GM12878 (cell line): ENCODE data around the gene PDE11A. TPM values are rescaled to one million over a fixed set of nuclear protein-coding genes. Genes with fewer than 3 reads are reported as not detected.

Source experiments
- ATAC-seq: fragments of 200-7000 bp; cut with Tn5 transposase; 3 replicates; pipeline ENCODE4 v1.9.1; 2020; ENCODE audit warnings: mild to moderate bottlenecking, moderate library complexity
- BruUV-seq: library from RNA; stranded (reverse); fragments of 400-500 nt; replicated peaks from 2 replicates; lab custom pipeline; 2021; lab: Mats Ljungman, UMichigan
- CTCF ChIA-PET: fragments of 300-600 bp; sonication (Branson Sonifier 250); formaldehyde crosslinking; extraction: SDS; loops from one replicate; lab custom pipeline; 2021; ENCODE audit warnings: inconsistent platforms; lab: Yijun Ruan, JAX
- POLR2A ChIA-PET: fragments of 350-600 bp; formaldehyde crosslinking; extraction: SDS; loops from one replicate; lab custom pipeline; 2021; ENCODE audit warnings: inconsistent platforms; lab: Charles Lee
- RAD21 ChIA-PET: fragments of 300-600 bp; sonication (Branson Sonifier 250); formaldehyde crosslinking; loops from one replicate; lab custom pipeline; 2023; ENCODE audit warnings: antibody characterized with exemption; ENCODE audit not compliant: unreplicated experiment; lab: Charles Lee
- SMC1A ChIA-PET: fragments of 300-600 bp; sonication (Branson Sonifier 250); formaldehyde crosslinking; loops from one replicate; lab custom pipeline; 2023; ENCODE audit not compliant: unreplicated experiment, uncharacterized antibody; lab: Charles Lee
- DNase-seq: peaks from one replicate; pipeline ENCODE4 v3.0.0-alpha.2; 2011; ENCODE audit warnings: low read depth, low spot score
- FAIRE-seq: peaks from 3 replicates; lab custom pipeline; 2011; peaks lifted over from hg19 to GRCh38; lab: Jason Lieb, UNC
- H2AFZ ChIP-seq: 2 replicates; pipeline ENCODE4 v1.6.0; 2011; ENCODE audit warnings: low read depth, low read length, control low read depth; ENCODE audit not compliant: control insufficient read depth
- H3K27ac ChIP-seq: 2 replicates; pipeline ENCODE4 v1.5.1; 2011; ENCODE audit warnings: control low read depth; ENCODE audit not compliant: control insufficient read depth, insufficient read depth
- H3K27me3 ChIP-seq, 2 experiments: replicated peaks in 1 of 2; 2 replicates each; pipeline versions ENCODE4 v1.6.0 to v1.6.1; 2011; ENCODE audit warnings: low read length in 1 of 2; ENCODE audit not compliant: control insufficient read depth in 2 of 2, insufficient read depth in 2 of 2
- H3K36me3 ChIP-seq, 2 experiments: 2 replicates each; pipeline ENCODE4 v1.5.1; 2011; ENCODE audit warnings: low read length in 1 of 2; ENCODE audit not compliant: control insufficient read depth in 2 of 2, insufficient read depth in 2 of 2
- H3K4me1 ChIP-seq: 2 replicates; pipeline ENCODE4 v1.6.1; 2011; ENCODE audit warnings: mild to moderate bottlenecking, low read length, moderate library complexity, mixed read lengths; ENCODE audit not compliant: control insufficient read depth, insufficient read depth
- H3K4me2 ChIP-seq: 2 replicates; pipeline ENCODE4 v1.6.0; 2011; ENCODE audit warnings: control low read depth; ENCODE audit not compliant: control insufficient read depth, insufficient read depth
- H3K4me3 ChIP-seq: fragments of 200-600 bp; sonication (generic); 2 replicates; pipeline ENCODE4 v1.5.1; 2016
- H3K79me2 ChIP-seq: 2 replicates; pipeline ENCODE4 v1.6.0; 2011; ENCODE audit warnings: low read length; ENCODE audit not compliant: control insufficient read depth, insufficient read depth
- H3K9ac ChIP-seq: 2 replicates; pipeline ENCODE4 v1.8.0; 2011; ENCODE audit warnings: low read length, control low read depth, mixed read lengths; ENCODE audit not compliant: control insufficient read depth, insufficient read depth
- H3K9me3 ChIP-seq: replicated peaks from 3 replicates; pipeline ENCODE4 v1.5.1; 2011; ENCODE audit warnings: mild to moderate bottlenecking, low read length; ENCODE audit not compliant: control insufficient read depth, insufficient read depth
- H4K20me1 ChIP-seq: 2 replicates; pipeline ENCODE4 v1.6.0; 2011; ENCODE audit not compliant: control insufficient read depth, insufficient read depth
- BRCA1 ChIP-seq: IDR thresholded peaks from 2 replicates; pipeline ENCODE4 v1.6.1; 2011; ENCODE audit warnings: low read depth, low read length, improper control_type of control experiment
- CBFB ChIP-seq: IDR thresholded peaks from 2 replicates; pipeline ENCODE4 v1.6.1; 2016; ENCODE audit warnings: antibody characterized with exemption, low read depth
- HDGF ChIP-seq: fragments of 450-650 bp; IDR thresholded peaks from 2 replicates; pipeline ENCODE4 v1.6.1; 2016; ENCODE audit warnings: antibody characterized with exemption
- MEF2A ChIP-seq: IDR thresholded peaks from 2 replicates; pipeline ENCODE4 v1.6.1; 2011; ENCODE audit warnings: low read depth, mild to moderate bottlenecking, low read length, moderate library complexity; ENCODE audit not compliant: insufficient read depth
- NRF1 ChIP-seq: conservative IDR thresholded peaks from 2 replicates; pipeline ENCODE4 v1.6.1; 2011; ENCODE audit warnings: mild to moderate bottlenecking, low read depth, low read length, improper control_type of control experiment
- RBBP5 ChIP-seq: fragments of 200-600 bp; sonication (generic); conservative IDR thresholded peaks from 2 replicates; pipeline ENCODE4 v1.6.1; 2016
- WGBS: methylation state at CpG from one replicate; pipeline ENCODE4 v1.1.6; 2016; ENCODE audit warnings: low lambda C conversion rate; ENCODE audit not compliant: insufficient replicate concordance, insufficient coverage; ENCODE audit errors: missing lambda C conversion rate; 5-methylcytosine and 5-hydroxymethylcytosine counted together
- in situ Hi-C: fragments of 300-500 bp; cut with MboI; formaldehyde crosslinking; loops from 9 replicates; pipeline ENCODE4 v1.14.3; 2018; ENCODE audit warnings: mixed read lengths
- intact Hi-C: fragments of 100-400 bp; cut with micrococcal nuclease; formaldehyde crosslinking; loops from one replicate; pipeline ENCODE4 v1.14.2; 2022; ENCODE audit not compliant: unreplicated experiment
- polyA plus RNA-seq, 11 experiments: library from polyadenylated mRNA; depleted of rRNA in 4 of 11; unstranded in 6 of 11; stranded (reverse) in 5 of 11; fragments of >200 nt; fragmentation: Nextera tagmentation in 4 of 11; fragmentation: Illumina TruSeq in 1 of 11; extraction: Ambion mirVana in 4 of 11; extraction: Trizol in 1 of 11; gene quantifications; 1 replicate in 1 of 11; 2 replicates in 10 of 11; pipeline versions ENCODE4 v1.2.1 to v1.2.3, GENCODE V29; 2011 to 2016; ENCODE audit warnings: inconsistent platforms in 2 of 11, missing spikeins in 2 of 11, low read depth in 1 of 11
- total RNA-seq, 4 experiments: library from RNA; depleted of rRNA in 3 of 4; stranded (reverse); fragments of >200 nt in 3 of 4; fragmentation: Illumina TruSeq in 1 of 4; extraction: Trizol in 1 of 4; gene quantifications; 2 replicates each; pipeline versions ENCODE4 v1.2.1 to v1.2.3, GENCODE V29; 2013 to 2021
- TF ChIP-seq, protein P1 (sequence below): fragments of 450-650 bp; IDR thresholded peaks from 2 replicates; pipeline ENCODE4 v1.6.1; 2016; ENCODE audit warnings: mild to moderate bottlenecking
- TF ChIP-seq, protein P2 (sequence below): fragments of 450-650 bp; IDR thresholded peaks from 2 replicates; pipeline ENCODE4 v1.6.1; 2018; ENCODE audit warnings: mild to moderate bottlenecking, low read depth, moderate library complexity; ENCODE audit not compliant: partially characterized antibody
- TF ChIP-seq, protein P3 (sequence below): fragments of 450-650 bp; formaldehyde crosslinking; IDR thresholded peaks from 2 replicates; pipeline ENCODE4 v1.4.0; 2020; ENCODE audit warnings: mild to moderate bottlenecking, moderate library complexity
- TF ChIP-seq, protein P4 (sequence below): IDR thresholded peaks from 2 replicates; pipeline ENCODE4 v1.6.1; 2012; ENCODE audit warnings: low read depth, low read length, improper control_type of control experiment
- TF ChIP-seq, protein P5 (sequence below), 3 experiments: IDR thresholded peaks in 2 of 3; conservative IDR thresholded peaks in 1 of 3; 2 replicates each; pipeline ENCODE4 v1.5.1; 2011; ENCODE audit warnings: low read depth in 3 of 3, low read length in 3 of 3, mild to moderate bottlenecking in 3 of 3, control low read depth in 2 of 3, moderate library complexity in 2 of 3, inconsistent platforms in 1 of 3, mixed read lengths in 1 of 3; ENCODE audit not compliant: control insufficient read depth in 2 of 3, insufficient read depth in 1 of 3; ENCODE audit errors: extremely low read depth in 1 of 3

The PDE11A gene
- total and polyA plus RNA-seq, 10 of the 15 experiments (the other 5 are each of a cell fraction or from before 2014, with no cell fraction given) = 0.01 to 0.17 (median 0.06) TPM; not detected in 5

DNA sequence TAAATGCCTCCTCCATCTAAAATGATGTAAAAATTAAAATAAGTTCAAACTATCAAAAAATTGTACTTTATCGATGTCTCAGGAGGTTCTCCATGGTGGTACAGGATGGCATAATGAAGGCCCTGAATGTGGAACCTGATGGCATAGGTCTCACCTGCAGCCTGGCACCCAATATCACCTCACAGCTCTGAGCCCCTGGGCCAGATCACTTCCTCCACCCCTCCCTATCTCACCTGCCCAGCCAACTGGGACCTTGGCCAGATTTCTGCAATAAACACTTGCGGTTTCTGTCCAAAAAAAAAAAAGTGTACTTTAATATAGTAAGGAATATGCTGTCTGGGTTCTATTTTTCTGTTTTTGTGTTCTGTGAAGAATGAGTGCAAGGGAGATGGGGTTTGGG lies 33.0 kb upstream of the PDE11A start:
- in situ Hi-C loops = no loop called here
- Histone ChIP-seq H3K9ac (no peak overlapping the region), H3K9me3 (no peaks in the 10 kb centered on the region), H3K4me3 (no peak overlapping the region), H3K4me1 (no peaks in the 10 kb centered on the region), H3K36me3 (no peaks in the 10 kb centered on the region), H2AFZ (no peak overlapping the region), H4K20me1 (no peaks in the 10 kb centered on the region), H3K27ac (no peak overlapping the region), H3K27me3 (no peaks in the 10 kb centered on the region; a peak in 1 of 4 replicates), H3K79me2 (no peaks in the 10 kb centered on the region)
- intact Hi-C loops = no loop called here
- WGBS = 29% methylated on average over 2 of the region's 2 CpGs
- FAIRE-seq (no peak), ATAC-seq (no peak)
- TF ChIP-seq, protein P1, sequence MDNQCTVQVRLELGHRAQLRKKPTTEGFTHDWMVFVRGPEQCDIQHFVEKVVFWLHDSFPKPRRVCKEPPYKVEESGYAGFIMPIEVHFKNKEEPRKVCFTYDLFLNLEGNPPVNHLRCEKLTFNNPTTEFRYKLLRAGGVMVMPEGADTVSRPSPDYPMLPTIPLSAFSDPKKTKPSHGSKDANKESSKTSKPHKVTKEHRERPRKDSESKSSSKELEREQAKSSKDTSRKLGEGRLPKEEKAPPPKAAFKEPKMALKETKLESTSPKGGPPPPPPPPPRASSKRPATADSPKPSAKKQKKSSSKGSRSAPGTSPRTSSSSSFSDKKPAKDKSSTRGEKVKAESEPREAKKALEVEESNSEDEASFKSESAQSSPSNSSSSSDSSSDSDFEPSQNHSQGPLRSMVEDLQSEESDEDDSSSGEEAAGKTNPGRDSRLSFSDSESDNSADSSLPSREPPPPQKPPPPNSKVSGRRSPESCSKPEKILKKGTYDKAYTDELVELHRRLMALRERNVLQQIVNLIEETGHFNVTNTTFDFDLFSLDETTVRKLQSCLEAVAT = no peak
- TF ChIP-seq HDGF = no peak
- TF ChIP-seq, protein P2, sequence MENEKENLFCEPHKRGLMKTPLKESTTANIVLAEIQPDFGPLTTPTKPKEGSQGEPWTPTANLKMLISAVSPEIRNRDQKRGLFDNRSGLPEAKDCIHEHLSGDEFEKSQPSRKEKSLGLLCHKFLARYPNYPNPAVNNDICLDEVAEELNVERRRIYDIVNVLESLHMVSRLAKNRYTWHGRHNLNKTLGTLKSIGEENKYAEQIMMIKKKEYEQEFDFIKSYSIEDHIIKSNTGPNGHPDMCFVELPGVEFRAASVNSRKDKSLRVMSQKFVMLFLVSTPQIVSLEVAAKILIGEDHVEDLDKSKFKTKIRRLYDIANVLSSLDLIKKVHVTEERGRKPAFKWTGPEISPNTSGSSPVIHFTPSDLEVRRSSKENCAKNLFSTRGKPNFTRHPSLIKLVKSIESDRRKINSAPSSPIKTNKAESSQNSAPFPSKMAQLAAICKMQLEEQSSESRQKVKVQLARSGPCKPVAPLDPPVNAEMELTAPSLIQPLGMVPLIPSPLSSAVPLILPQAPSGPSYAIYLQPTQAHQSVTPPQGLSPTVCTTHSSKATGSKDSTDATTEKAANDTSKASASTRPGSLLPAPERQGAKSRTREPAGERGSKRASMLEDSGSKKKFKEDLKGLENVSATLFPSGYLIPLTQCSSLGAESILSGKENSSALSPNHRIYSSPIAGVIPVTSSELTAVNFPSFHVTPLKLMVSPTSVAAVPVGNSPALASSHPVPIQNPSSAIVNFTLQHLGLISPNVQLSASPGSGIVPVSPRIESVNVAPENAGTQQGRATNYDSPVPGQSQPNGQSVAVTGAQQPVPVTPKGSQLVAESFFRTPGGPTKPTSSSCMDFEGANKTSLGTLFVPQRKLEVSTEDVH = no peak
- TF ChIP-seq CBFB = no peak
- no peak for TF ChIP-seq NRF1
- no peak for TF ChIP-seq MEF2A
- TF ChIP-seq, protein P3, sequence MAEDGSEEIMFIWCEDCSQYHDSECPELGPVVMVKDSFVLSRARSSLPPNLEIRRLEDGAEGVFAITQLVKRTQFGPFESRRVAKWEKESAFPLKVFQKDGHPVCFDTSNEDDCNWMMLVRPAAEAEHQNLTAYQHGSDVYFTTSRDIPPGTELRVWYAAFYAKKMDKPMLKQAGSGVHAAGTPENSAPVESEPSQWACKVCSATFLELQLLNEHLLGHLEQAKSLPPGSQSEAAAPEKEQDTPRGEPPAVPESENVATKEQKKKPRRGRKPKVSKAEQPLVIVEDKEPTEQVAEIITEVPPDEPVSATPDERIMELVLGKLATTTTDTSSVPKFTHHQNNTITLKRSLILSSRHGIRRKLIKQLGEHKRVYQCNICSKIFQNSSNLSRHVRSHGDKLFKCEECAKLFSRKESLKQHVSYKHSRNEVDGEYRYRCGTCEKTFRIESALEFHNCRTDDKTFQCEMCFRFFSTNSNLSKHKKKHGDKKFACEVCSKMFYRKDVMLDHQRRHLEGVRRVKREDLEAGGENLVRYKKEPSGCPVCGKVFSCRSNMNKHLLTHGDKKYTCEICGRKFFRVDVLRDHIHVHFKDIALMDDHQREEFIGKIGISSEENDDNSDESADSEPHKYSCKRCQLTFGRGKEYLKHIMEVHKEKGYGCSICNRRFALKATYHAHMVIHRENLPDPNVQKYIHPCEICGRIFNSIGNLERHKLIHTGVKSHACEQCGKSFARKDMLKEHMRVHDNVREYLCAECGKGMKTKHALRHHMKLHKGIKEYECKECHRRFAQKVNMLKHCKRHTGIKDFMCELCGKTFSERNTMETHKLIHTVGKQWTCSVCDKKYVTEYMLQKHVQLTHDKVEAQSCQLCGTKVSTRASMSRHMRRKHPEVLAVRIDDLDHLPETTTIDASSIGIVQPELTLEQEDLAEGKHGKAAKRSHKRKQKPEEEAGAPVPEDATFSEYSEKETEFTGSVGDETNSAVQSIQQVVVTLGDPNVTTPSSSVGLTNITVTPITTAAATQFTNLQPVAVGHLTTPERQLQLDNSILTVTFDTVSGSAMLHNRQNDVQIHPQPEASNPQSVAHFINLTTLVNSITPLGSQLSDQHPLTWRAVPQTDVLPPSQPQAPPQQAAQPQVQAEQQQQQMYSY = no peak
- TF ChIP-seq, protein P4, sequence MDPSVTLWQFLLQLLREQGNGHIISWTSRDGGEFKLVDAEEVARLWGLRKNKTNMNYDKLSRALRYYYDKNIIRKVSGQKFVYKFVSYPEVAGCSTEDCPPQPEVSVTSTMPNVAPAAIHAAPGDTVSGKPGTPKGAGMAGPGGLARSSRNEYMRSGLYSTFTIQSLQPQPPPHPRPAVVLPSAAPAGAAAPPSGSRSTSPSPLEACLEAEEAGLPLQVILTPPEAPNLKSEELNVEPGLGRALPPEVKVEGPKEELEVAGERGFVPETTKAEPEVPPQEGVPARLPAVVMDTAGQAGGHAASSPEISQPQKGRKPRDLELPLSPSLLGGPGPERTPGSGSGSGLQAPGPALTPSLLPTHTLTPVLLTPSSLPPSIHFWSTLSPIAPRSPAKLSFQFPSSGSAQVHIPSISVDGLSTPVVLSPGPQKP = no peak
- TF ChIP-seq, protein P5, sequence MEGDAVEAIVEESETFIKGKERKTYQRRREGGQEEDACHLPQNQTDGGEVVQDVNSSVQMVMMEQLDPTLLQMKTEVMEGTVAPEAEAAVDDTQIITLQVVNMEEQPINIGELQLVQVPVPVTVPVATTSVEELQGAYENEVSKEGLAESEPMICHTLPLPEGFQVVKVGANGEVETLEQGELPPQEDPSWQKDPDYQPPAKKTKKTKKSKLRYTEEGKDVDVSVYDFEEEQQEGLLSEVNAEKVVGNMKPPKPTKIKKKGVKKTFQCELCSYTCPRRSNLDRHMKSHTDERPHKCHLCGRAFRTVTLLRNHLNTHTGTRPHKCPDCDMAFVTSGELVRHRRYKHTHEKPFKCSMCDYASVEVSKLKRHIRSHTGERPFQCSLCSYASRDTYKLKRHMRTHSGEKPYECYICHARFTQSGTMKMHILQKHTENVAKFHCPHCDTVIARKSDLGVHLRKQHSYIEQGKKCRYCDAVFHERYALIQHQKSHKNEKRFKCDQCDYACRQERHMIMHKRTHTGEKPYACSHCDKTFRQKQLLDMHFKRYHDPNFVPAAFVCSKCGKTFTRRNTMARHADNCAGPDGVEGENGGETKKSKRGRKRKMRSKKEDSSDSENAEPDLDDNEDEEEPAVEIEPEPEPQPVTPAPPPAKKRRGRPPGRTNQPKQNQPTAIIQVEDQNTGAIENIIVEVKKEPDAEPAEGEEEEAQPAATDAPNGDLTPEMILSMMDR (IDR thresholded peaks at IDR 0.05 in 2 of 3, conservative IDR thresholded peaks at IDR 0.05 in 1 of 3; ENCODE audit: control insufficient read depth in 2 of 3, extremely low read depth in 1 of 3, insufficient read depth in 1 of 3, low read depth in 3 of 3, low read length in 3 of 3) = no peak
- TF ChIP-seq BRCA1 = no peak
- TF ChIP-seq RBBP5 = no peak
- TF ChIP-seq, all 136 proteins: peak for 0
- ChIA-PET POLR2A (no interaction called here), SMC1A (no interaction called here), CTCF (interaction anchor here (1.1 to 1.2 kb wide), 2 partner anchors 199 to 314 kb away, joined by 3 to 6 read pairs; no protein-coding TSS in a partner anchor), RAD21 (no interaction called here)
- no peak for DNase-seq
- no peak overlapping the region for H3K4me2 ChIP-seq
- BruUV-seq = no TSS peak
